GM21737 (cell line): ENCODE results near the gene COL4A1.

Experiments used
- ATAC-seq: cut with Tn5 transposase; IDR thresholded peaks from one replicate; pipeline ENCODE4 v1.9.1; 2021; ENCODE audit warnings: mild to moderate bottlenecking, moderate library complexity; ENCODE audit not compliant: unreplicated experiment

Gene COL4A1

DNA sequence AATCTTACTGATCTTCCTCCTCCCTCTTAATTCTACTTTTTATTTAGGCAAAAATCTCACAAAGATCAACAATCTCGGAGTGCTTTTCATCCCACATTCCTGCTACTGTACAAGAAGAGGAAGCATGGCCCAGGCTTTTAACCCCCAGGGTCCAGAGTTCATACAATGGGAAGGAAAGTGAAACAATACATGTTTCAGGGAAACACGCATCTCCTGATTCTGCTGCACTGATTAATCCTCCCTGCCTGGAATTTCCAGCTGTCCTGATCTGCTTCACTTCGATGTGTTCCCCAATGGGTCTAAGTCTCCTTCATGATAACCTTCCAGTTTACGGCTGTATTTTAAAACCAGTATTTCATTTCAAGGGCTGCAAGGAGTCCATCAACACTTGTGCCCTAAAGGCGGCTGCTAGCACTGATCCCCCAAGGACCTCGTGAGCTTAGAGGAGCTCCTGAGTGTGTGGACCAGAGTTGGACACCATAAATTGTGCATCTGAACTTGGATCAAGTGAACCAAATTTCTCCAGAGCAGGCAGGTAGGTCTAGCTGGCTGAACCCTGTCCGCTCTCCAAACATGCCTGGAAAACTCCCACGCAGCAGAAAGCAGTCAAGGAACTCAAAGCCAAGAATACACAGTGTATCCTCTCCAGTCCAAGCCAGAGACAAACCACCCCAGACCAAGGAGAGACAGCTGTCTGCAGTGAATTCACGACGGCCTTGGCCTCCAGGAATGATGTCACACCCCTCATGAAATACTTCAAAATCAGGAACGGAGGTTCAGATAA is 44.3 kb downstream of the COL4A1 start:
- no peak for ATAC-seq

- ATAC-seq, result no peak
These were observed 44.9 kb downstream of the COL4A1 start for GRCh38 chr13:110262082-110262436.

DNA sequence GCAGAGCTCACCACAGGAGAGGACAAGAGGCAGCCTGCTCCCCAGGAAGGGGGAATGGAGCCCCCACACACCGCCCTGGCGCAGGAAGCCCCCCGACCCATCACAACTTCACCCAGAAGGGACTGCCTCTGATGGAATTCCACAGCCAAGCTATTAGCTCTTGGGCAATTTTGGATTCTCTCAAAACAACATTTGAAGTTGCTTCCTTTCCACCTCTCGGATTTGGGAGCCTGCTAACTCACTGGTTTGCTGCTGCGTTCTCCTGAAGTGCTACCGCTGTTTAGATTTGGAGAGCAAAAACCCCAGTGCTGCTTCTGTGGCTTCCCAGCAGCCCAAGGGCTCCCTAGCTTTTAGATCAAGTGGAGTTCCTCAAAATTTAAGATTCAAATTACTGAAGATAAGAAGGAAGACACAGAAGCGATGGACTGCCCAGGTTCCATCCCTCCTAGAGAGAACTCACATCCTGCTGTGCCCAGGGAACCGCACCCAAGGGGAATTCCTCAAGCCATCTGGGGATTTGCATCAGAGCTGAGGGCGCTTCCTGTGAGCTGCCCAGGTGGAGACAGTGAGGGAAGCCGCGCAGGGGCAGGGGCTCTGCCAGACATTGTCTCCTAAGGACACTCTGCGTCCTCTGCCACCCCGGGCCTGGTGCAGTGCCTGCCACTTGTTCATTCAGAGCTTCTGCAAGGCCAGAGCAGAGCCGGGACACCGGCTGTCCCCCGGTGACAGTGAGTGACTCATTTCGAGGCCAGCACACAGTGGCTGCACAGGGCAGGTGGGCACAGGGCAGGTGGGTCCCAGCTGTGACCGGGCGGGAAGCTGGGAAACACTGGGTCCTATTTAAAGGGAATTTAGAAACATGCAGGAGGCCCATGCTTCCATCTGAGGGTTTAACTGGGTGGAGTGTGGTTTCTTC is 45.5 kb downstream of the COL4A1 start:
- ATAC-seq, result no peak

DNA sequence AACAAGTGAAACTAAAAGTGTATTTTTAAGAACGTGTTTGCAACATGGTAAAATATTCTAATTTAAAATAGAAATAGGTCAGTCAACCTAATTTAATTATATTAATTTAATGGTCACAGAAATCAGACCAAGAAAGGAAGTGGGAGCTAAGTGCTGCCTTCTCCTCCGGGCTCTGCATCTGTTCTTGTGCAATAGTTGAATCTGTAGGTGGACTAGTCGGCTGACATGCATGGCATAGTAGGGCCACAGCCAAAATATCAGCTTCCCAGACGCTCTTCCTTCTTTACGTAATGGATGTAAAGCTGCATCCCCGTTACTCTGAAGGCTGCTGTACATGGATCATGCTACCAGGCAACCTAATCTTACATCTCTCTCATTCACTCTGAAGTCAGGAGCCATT is 47.3 kb downstream of the COL4A1 start:
- ATAC-seq, result no peak

DNA sequence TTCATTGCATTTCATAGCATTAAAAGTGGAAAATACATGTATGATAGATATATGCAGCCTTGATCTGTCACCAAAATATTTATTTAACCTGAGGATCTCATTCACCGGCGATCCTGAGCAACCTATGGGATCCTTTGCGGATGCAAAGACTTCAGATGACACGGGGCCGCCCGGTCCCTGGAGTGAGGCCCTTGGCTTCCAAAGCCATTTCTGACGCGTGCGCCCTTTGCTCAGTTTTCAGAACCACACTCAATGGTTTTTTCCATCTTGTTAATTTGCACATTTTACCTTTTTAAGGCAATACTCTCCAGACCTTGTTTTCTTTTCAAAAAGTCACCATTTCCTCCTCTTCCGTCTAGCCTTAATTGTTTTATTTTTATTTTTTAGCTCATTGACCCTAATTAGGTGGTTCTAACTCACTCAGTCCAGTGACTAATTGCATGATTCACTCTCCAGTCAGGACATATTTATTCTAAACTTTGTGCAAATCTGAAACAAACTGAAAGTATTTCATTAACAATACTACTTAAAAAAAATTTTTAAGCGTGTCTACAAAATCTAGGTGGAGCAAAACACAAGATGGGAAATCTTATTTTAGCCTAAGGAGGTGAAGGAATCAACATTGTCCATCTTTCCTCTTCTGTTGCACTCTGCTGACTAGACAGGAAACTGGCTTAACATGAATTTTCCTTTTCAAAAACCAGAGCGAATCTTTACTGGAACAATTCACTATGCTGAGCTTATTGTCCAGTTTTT is 47.9 kb downstream of the COL4A1 start:
- no peak for ATAC-seq

DNA sequence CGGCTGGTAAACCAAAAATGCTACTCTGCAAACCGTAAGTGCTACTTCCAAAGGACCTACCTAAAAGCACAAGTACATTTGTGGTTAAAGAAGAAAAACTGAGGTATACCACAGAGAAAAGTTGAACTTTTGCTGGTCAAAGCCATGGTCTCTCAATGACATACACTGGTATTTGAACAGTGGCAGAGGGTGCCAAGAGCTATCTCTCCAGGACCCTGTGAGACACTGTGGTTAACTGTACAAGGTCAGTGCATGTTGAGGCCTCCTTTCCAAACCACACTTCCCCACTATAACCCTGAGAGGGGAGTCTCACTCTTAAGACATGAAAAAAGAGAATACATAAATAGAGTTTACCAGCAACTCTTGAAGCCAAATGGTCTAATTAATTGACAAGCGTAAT is 49.5 kb downstream of the COL4A1 start:
- ATAC-seq, result no peak

- no peak for ATAC-seq
These were observed 50.6 kb downstream of the COL4A1 start for GRCh38 chr13:110256126-110256905.

- ATAC-seq, result no peak
These were observed 52.0 kb downstream of the COL4A1 start for GRCh38 chr13:110254751-110255553.

DNA sequence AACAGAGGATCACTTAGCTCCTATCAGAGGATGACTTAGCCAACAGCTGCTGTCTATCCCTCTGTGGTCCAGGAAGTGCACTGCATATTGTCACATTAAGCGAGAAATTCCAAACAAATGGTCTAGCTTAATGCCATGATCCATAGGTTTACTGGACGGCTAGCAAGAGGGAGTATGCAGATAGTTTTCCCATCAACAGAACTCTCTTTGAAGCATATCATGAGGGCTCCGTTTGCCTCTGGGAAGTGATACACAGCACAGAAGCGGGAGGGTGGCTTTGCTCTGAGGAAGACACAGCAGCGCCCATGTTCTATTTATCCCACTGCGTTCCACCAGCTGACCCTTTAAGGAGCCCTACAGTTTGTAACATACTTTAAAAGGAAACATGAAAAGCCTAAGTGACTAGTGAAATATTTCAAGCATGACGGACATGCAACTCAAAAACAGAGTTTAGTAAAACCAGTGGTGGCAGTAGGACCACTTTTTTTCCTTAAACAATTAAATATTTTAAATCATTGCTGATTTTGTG is 52.7 kb downstream of the COL4A1 start:
- ATAC-seq, result no peak

- ATAC-seq, result no peak
These were observed 55.7 kb downstream of the COL4A1 start for GRCh38 chr13:110251193-110251819.

- no peak for ATAC-seq
These were observed 56.6 kb downstream of the COL4A1 start for GRCh38 chr13:110250258-110250891.

DNA sequence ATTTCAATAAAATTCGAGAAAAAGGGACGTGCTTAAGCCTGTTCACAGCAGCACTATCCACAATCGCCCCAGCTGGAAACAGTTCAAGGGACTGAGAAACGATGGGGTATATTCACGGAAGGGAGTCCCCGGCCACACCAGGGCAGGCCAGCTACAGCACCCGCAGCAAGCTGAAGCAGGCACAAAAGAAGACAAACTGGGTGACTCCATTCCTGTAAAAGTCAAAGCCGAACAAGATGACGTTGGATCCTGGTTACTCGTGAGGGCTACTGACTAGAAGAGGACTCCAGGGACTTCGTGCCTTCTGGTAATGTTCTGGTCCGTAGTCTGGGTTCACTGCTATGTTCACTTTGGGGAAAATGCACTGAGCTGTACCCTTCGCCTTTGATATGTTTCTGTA is 57.6 kb downstream of the COL4A1 start:
- ATAC-seq, result no peak

DNA sequence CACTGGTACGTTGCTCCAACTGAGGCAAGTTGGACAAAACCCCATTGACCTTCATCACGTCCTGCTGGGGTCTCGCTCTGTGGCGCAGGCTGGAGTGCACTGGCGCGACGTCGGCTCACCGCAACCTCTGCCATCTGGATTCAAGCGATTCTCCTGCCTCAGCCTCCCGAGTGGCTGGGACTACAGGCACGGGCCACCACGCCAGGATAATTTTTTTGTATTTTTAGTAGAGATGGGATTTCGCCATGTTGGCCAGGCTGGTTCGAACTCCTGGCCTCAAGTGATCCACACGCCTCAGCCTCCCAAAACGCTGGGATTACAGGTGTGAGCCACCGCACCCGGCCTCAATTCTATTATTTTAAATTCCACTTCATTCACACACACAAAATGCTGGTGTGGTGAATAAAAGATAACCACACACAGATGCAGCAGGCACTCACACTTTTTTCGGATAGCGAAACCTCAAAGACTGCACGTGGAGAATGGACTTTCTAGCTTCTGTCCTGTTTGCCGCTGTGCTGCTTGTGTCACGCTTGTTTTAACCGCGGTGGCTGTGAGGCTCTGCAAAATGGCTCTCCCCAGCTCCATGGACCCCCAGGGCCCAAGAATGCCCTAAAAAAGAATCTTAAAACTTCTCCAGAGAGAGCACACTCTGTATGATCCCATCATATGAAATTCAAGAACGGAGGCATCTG is 58.4 kb downstream of the COL4A1 start:
- no peak for ATAC-seq

DNA sequence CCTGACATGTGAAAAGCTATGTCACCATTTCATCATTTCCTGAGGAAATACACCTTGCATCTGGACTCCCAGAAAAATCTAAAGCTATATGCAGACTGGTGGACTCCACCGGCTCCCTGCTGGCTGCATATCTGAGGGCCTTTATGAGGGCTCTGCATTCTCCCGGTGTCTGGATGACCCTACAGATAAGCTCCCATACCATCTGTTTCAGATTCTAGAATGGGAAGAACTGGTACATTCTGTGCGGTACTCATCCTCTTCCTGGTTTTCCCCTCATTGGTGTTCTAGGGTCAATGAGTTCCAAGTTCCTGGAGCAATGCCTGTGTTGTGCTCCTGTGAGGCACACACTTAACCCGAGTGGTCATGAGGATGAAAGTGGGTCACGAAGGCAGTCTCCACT is 60.4 kb downstream of the COL4A1 start:
- no peak for ATAC-seq

GRCh38 chr13:110245416-110245899 is 61.5 kb downstream of the COL4A1 start:
- no peak for ATAC-seq

DNA sequence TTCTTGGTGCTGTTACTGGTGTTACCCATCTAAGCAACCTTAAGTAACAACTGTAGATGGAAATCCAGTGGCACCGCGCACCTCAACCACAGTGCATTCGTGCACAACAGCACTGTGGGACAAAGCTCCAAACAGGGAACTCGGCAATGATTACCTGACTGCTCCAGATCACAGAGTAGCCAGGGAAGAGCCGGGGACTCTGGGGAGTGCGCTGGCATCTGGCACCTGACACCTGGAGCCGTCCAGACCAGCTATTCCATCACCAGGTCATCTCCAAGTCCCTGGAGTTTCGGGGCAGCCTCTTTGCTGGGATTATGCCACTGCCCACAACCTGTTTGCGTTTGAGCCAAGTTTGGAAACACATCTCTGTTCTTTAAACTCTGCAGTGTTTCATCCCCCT is 62.0 kb downstream of the COL4A1 start:
- ATAC-seq, result no peak

GRCh38 chr13:110244071-110244830 is 62.7 kb downstream of the COL4A1 start:
- ATAC-seq, result no peak
